ENCODE measurements around the gene POLD2.
"Not testable (repeated sequence)": the region's sequence is repeated elsewhere in the genome, so short reads cannot be mapped to it uniquely, and the experiment has no call there.

Gene POLD2

GRCh38 chr7:44140341-44140740, 17.0 kb upstream of the POLD2 start:
- DNase-seq (ENCODE audit: extremely low spot score, insufficient read length, low read depth) = no peak
- no peak for FAIRE-seq

- FAIRE-seq = no peak
Observed at GRCh38 chr7:44139311-44140010, 16.1 kb upstream of the POLD2 start.

GRCh38 chr7:44138698-44139097, 15.3 kb upstream of the POLD2 start:
- FAIRE-seq (no peak), DNase-seq (ENCODE audit: extremely low spot score, insufficient read length, low read depth) (no peak)

More at GRCh38 chr7:44139311-44140010, 16.1 kb upstream of the POLD2 start:
- no peak for DNase-seq (ENCODE audit: extremely low spot score, insufficient read length, low read depth)

- DNase-seq (ENCODE audit: extremely low spot score, insufficient read length, low read depth) (no peak), FAIRE-seq (no peak)
Observed at GRCh38 chr7:44136731-44137130, 13.4 kb upstream of the POLD2 start.

GRCh38 chr7:44134943-44135628, 11.7 kb upstream of the POLD2 start:
- DNase-seq (ENCODE audit: extremely low spot score, insufficient read length, low read depth) (no peak), FAIRE-seq (no peak)

- FAIRE-seq = no peak
- DNase-seq (ENCODE audit: extremely low spot score, insufficient read length, low read depth) = no peak
Observed at GRCh38 chr7:44133295-44133694, 9.9 kb upstream of the POLD2 start.

- DNase-seq (ENCODE audit: extremely low spot score, insufficient read length, low read depth) = no peak
Observed at GRCh38 chr7:44132039-44132438, 8.7 kb upstream of the POLD2 start.

GRCh38 chr7:44131173-44132029, 8.1 kb upstream of the POLD2 start:
- DNase-seq (ENCODE audit: extremely low spot score, insufficient read length, low read depth) = no peak
- FAIRE-seq = no peak

More at GRCh38 chr7:44132039-44132438, 8.7 kb upstream of the POLD2 start:
- no peak for FAIRE-seq

GRCh38 chr7:44128721-44129582, 5.6 kb upstream of the POLD2 start:
- DNase-seq (ENCODE audit: extremely low spot score, insufficient read length, low read depth) = no peak
- FAIRE-seq = no peak

GRCh38 chr7:44127161-44127560, 3.8 kb upstream of the POLD2 start:
- no peak for FAIRE-seq
- DNase-seq (ENCODE audit: extremely low spot score, insufficient read length, low read depth) = no peak

- not testable (repeated sequence) for FAIRE-seq; DNase-seq (ENCODE audit: extremely low spot score, insufficient read length, low read depth)
Observed at GRCh38 chr7:44126574-44126973, 3.2 kb upstream of the POLD2 start.

GRCh38 chr7:44124822-44125202, 1.5 kb upstream of the POLD2 start:
- FAIRE-seq (no peak), DNase-seq (ENCODE audit: extremely low spot score, insufficient read length, low read depth) (no peak)

GRCh38 chr7:44122529-44122928, 819 bp downstream of the POLD2 start:
- FAIRE-seq (no peak), DNase-seq (ENCODE audit: extremely low spot score, insufficient read length, low read depth) (no peak)

- DNase-seq (ENCODE audit: extremely low spot score, insufficient read length, low read depth) = no peak
- FAIRE-seq = no peak
Observed at GRCh38 chr7:44121761-44122420, 1.5 kb downstream of the POLD2 start.

GRCh38 chr7:44120395-44120794, 3.0 kb downstream of the POLD2 start:
- no peak for DNase-seq (ENCODE audit: extremely low spot score, insufficient read length, low read depth)
- FAIRE-seq = no peak

GRCh38 chr7:44119829-44120380, 3.4 kb downstream of the POLD2 start:
- DNase-seq (ENCODE audit: extremely low spot score, insufficient read length, low read depth) = no peak

GRCh38 chr7:44117801-44118429, 5.4 kb downstream of the POLD2 start:
- no peak for FAIRE-seq

More at GRCh38 chr7:44119829-44120380, 3.4 kb downstream of the POLD2 start:
- FAIRE-seq = no peak

GRCh38 chr7:44116789-44117666, 6.3 kb downstream of the POLD2 start:
- FAIRE-seq (no peak), DNase-seq (ENCODE audit: extremely low spot score, insufficient read length, low read depth) (no peak)

More at GRCh38 chr7:44117801-44118429, 5.4 kb downstream of the POLD2 start:
- DNase-seq (ENCODE audit: extremely low spot score, insufficient read length, low read depth) = no peak
